ENCODE measurements around the gene BSDC1.

Gene BSDC1

GRCh38 chr1:32388641-32389040 is 5.6 kb downstream of the BSDC1 start:
- H3K27me3 Mint-ChIP-seq, result no peaks in the 10 kb centered on the region
- H3K9me3 Mint-ChIP-seq, result no peaks in the 10 kb centered on the region
- H3K27ac Mint-ChIP-seq (ENCODE audit: low read depth), result no peak overlapping the region
- no peak for ATAC-seq (replicated peaks; ENCODE audit: extremely low read depth, poor library complexity, severe bottlenecking)
- no peak overlapping the region for H3K4me3 Mint-ChIP-seq
- no peak for DNase-seq (ENCODE audit: low spot score in 2 of 2)
- peaks cover 11% of the 10 kb centered on the region for H3K4me1 Mint-ChIP-seq
- H3K36me3 Mint-ChIP-seq (ENCODE audit: insufficient read depth), result peaks cover 38% of the 10 kb centered on the region

GRCh38 chr1:32386676-32387392 is 7.4 kb downstream of the BSDC1 start:
- H3K36me3 Mint-ChIP-seq (ENCODE audit: insufficient read depth), result peaks cover 51% of the 10 kb centered on the region
- no peaks in the 10 kb centered on the region for H3K27me3 Mint-ChIP-seq
- H3K27ac Mint-ChIP-seq (ENCODE audit: low read depth), result no peak overlapping the region
- no peaks in the 10 kb centered on the region for H3K4me1 Mint-ChIP-seq
- no peak for DNase-seq (ENCODE audit: low spot score in 2 of 2)
- no peaks in the 10 kb centered on the region for H3K9me3 Mint-ChIP-seq
- H3K4me3 Mint-ChIP-seq, result no peak overlapping the region
- no peak for ATAC-seq (replicated peaks; ENCODE audit: extremely low read depth, poor library complexity, severe bottlenecking)

- ATAC-seq (replicated peaks; ENCODE audit: extremely low read depth, poor library complexity, severe bottlenecking) (no peak), DNase-seq (ENCODE audit: low spot score in 2 of 2) (no peak)
- H3K4me1 Mint-ChIP-seq, result peaks cover 5% of the 10 kb centered on the region
- H3K36me3 Mint-ChIP-seq (ENCODE audit: insufficient read depth), result peaks cover 70% of the 10 kb centered on the region
- H3K27ac Mint-ChIP-seq (ENCODE audit: low read depth), result no peak overlapping the region
- H3K27me3 Mint-ChIP-seq, result no peaks in the 10 kb centered on the region
- no peak overlapping the region for H3K4me3 Mint-ChIP-seq
- no peaks in the 10 kb centered on the region for H3K9me3 Mint-ChIP-seq
Measured at GRCh38 chr1:32380057-32380456, 14.2 kb downstream of the BSDC1 start.

GRCh38 chr1:32377541-32378220 is 16.6 kb downstream of the BSDC1 start:
- no peak for DNase-seq (ENCODE audit: low spot score in 2 of 2)
- Mint-ChIP-seq H3K9me3 (no peaks in the 10 kb centered on the region), H3K4me3 (no peak overlapping the region), H3K27ac (ENCODE audit: low read depth) (peak overlapping the region; percentile 44), H3K36me3 (ENCODE audit: insufficient read depth) (peaks cover 59% of the 10 kb centered on the region), H3K4me1 (peaks cover 8% of the 10 kb centered on the region), H3K27me3 (no peaks in the 10 kb centered on the region)
- ATAC-seq (replicated peaks; ENCODE audit: extremely low read depth, poor library complexity, severe bottlenecking), result no peak

- no peak overlapping the region for H3K27ac Mint-ChIP-seq (ENCODE audit: low read depth)
- no peaks in the 10 kb centered on the region for H3K27me3 Mint-ChIP-seq
- H3K9me3 Mint-ChIP-seq, result no peaks in the 10 kb centered on the region
- peaks cover 50% of the 10 kb centered on the region for H3K36me3 Mint-ChIP-seq (ENCODE audit: insufficient read depth)
- H3K4me1 Mint-ChIP-seq, result peaks cover 21% of the 10 kb centered on the region
- ATAC-seq (replicated peaks; ENCODE audit: extremely low read depth, poor library complexity, severe bottlenecking), result no peak
- DNase-seq (ENCODE audit: low spot score in 2 of 2), result no peak
- no peak overlapping the region for H3K4me3 Mint-ChIP-seq
Measured at GRCh38 chr1:32376199-32376598, 18.0 kb downstream of the BSDC1 start.

DNA sequence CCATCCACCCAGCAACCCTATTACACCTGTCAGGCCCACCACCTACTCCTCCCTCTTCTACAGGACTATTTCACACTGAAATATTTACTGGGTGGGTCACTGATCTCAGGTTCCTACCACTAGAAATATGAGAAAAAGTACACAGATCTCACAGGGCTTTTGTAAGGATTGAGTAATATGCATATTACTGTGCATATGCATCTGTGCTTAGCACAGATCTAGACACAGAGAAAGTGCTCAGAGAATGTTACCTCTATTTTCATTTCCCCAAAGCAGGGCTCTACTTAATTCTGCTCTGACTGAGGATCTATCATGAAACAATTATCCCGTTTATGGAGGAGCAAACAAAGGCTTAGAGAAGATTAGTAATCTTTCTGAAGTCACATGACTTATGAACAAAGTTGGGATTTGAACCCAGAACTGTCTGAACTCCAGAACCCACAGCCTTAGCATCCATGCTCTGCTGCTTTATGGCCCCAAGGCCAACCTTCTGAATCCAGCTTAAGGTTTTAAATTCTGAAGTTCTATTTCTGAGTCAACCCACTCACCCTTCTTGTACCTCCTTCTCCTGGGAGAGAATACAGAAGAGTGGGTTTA is 20.1 kb downstream of the BSDC1 start:
- ATAC-seq (replicated peaks; ENCODE audit: extremely low read depth, poor library complexity, severe bottlenecking) (no peak), DNase-seq (ENCODE audit: low spot score in 2 of 2) (no peak)
- peaks cover 17% of the 10 kb centered on the region for H3K4me1 Mint-ChIP-seq
- no peaks in the 10 kb centered on the region for H3K9me3 Mint-ChIP-seq
- H3K36me3 Mint-ChIP-seq (ENCODE audit: insufficient read depth), result peaks cover 47% of the 10 kb centered on the region
- H3K27ac Mint-ChIP-seq (ENCODE audit: low read depth), result peak overlapping the region; percentile 5
- no peaks in the 10 kb centered on the region for H3K27me3 Mint-ChIP-seq
- H3K4me3 Mint-ChIP-seq, result no peak overlapping the region

- H3K27ac Mint-ChIP-seq (ENCODE audit: low read depth), result peak overlapping the region; percentile 30
- DNase-seq (ENCODE audit: low spot score in 2 of 2) (peak; percentile 25 to 54), ATAC-seq (replicated peaks; ENCODE audit: extremely low read depth, poor library complexity, severe bottlenecking) (peak; percentile 92)
- H3K9me3 Mint-ChIP-seq, result no peaks in the 10 kb centered on the region
- H3K4me3 Mint-ChIP-seq, result no peak overlapping the region
- no peaks in the 10 kb centered on the region for H3K27me3 Mint-ChIP-seq
- H3K36me3 Mint-ChIP-seq (ENCODE audit: insufficient read depth), result peaks cover 52% of the 10 kb centered on the region
- H3K4me1 Mint-ChIP-seq, result peaks cover 17% of the 10 kb centered on the region
Measured at GRCh38 chr1:32372149-32372756, 22.0 kb downstream of the BSDC1 start.

- ATAC-seq (replicated peaks; ENCODE audit: extremely low read depth, poor library complexity, severe bottlenecking) (no peak), DNase-seq (ENCODE audit: low spot score in 2 of 2) (no peak)
- peaks cover 17% of the 10 kb centered on the region for H3K4me1 Mint-ChIP-seq
- H3K4me3 Mint-ChIP-seq, result no peak overlapping the region
- H3K9me3 Mint-ChIP-seq, result no peaks in the 10 kb centered on the region
- H3K36me3 Mint-ChIP-seq (ENCODE audit: insufficient read depth), result peaks cover 38% of the 10 kb centered on the region
- no peaks in the 10 kb centered on the region for H3K27me3 Mint-ChIP-seq
- H3K27ac Mint-ChIP-seq (ENCODE audit: low read depth), result no peak overlapping the region
Measured at GRCh38 chr1:32367912-32368635, 26.2 kb downstream of the BSDC1 start.

- H3K9me3 Mint-ChIP-seq, result no peaks in the 10 kb centered on the region
- H3K27me3 Mint-ChIP-seq, result peaks cover 9% of the 10 kb centered on the region
- H3K4me1 Mint-ChIP-seq, result peaks cover 7% of the 10 kb centered on the region
- no peak for ATAC-seq (replicated peaks; ENCODE audit: extremely low read depth, poor library complexity, severe bottlenecking)
- DNase-seq (ENCODE audit: low spot score in 2 of 2), result no peak
- H3K36me3 Mint-ChIP-seq (ENCODE audit: insufficient read depth), result peaks cover 35% of the 10 kb centered on the region
- no peak overlapping the region for H3K4me3 Mint-ChIP-seq
- no peak overlapping the region for H3K27ac Mint-ChIP-seq (ENCODE audit: low read depth)
Measured at GRCh38 chr1:32365445-32365844, 28.8 kb downstream of the BSDC1 start.

- Mint-ChIP-seq H3K36me3 (ENCODE audit: insufficient read depth) (peaks cover 32% of the 10 kb centered on the region), H3K4me3 (no peak overlapping the region), H3K27me3 (peaks cover 10% of the 10 kb centered on the region), H3K4me1 (peaks cover 10% of the 10 kb centered on the region), H3K27ac (ENCODE audit: low read depth) (no peak overlapping the region), H3K9me3 (no peaks in the 10 kb centered on the region)
- DNase-seq (ENCODE audit: low spot score in 2 of 2) (no peak), ATAC-seq (replicated peaks; ENCODE audit: extremely low read depth, poor library complexity, severe bottlenecking) (no peak)
Measured at GRCh38 chr1:32364836-32365235, 29.4 kb downstream of the BSDC1 start.

- Mint-ChIP-seq H3K27me3 (peaks cover 10% of the 10 kb centered on the region), H3K4me3 (no peak overlapping the region), H3K36me3 (ENCODE audit: insufficient read depth) (peaks cover 25% of the 10 kb centered on the region), H3K9me3 (no peaks in the 10 kb centered on the region), H3K4me1 (peaks cover 17% of the 10 kb centered on the region), H3K27ac (ENCODE audit: low read depth) (no peak overlapping the region)
- DNase-seq (ENCODE audit: low spot score in 2 of 2) (no peak), ATAC-seq (replicated peaks; ENCODE audit: extremely low read depth, poor library complexity, severe bottlenecking) (no peak)
Measured at GRCh38 chr1:32363713-32364112, 30.5 kb downstream of the BSDC1 start.
